Measurements from ENCODE around the gene ERI2.
"Not testable (repeated sequence)": the region's sequence is repeated elsewhere in the genome, so short reads cannot be mapped to it uniquely, and the experiment has no call there.

Gene ERI2

GRCh38 chr16:20764448-20764847, 41.8 kb downstream of the ERI2 start:
- DNase-seq = not testable (repeated sequence)

GRCh38 chr16:20763461-20764232, 42.6 kb downstream of the ERI2 start, which contains the start of gene ACSM3:
ACSM3 (plus strand) TSS chr16:20764014; CDS start chr16:20770035, 6,021 bp downstream.
- peak; percentile 56 for DNase-seq

GRCh38 chr16:20762404-20763123, 43.7 kb downstream of the ERI2 start:
- no peak for DNase-seq

GRCh38 chr16:20761175-20761574, 45.1 kb downstream of the ERI2 start:
- no peak for DNase-seq

GRCh38 chr16:20760346-20760745, 45.9 kb downstream of the ERI2 start:
- no peak for DNase-seq

- not testable (repeated sequence) for DNase-seq
Observed at GRCh38 chr16:20755799-20756198, 50.5 kb downstream of the ERI2 start.

- DNase-seq = no peak
Observed at GRCh38 chr16:20755238-20755637, 51.0 kb downstream of the ERI2 start.

GRCh38 chr16:20753727-20754126, 52.5 kb downstream of the ERI2 start:
- no peak for DNase-seq

GRCh38 chr16:20750558-20750957, 55.7 kb downstream of the ERI2 start:
- DNase-seq = no peak

- no peak for DNase-seq
Observed at GRCh38 chr16:20749474-20749873, 56.8 kb downstream of the ERI2 start.

GRCh38 chr16:20747030-20747816, 59.0 kb downstream of the ERI2 start:
- DNase-seq = no peak

GRCh38 chr16:20746461-20746860, 59.8 kb downstream of the ERI2 start:
- no peak for DNase-seq

All from activated T-cell treated with anti-CD3 and anti-CD28 coated beads for 4 hours (primary cell).